Tibial nerve (tissue), 4 donors: ENCODE measurements around the gene FLNA.

ENCODE experiments used
- EP300 ChIP-seq, 2 donors: sonication (generic); formaldehyde crosslinking; IDR thresholded peaks; one replicate each; pipeline ENCODE4 v1.6.1; 2017; ENCODE audit warnings: antibody characterized with exemption in 2 of 2, mild to moderate bottlenecking in 1 of 2
- POLR2A ChIP-seq, 2 donors: fragments of 450-650 bp; IDR thresholded peaks; one replicate each; pipeline ENCODE4 v1.6.1; 2017; ENCODE audit warnings: antibody characterized with exemption in 2 of 2, mild to moderate bottlenecking in 2 of 2, moderate library complexity in 2 of 2
- TF ChIP-seq, protein P1 (sequence below), 5 experiments: fragments of 200-600 bp in 3 of 5; fragments of 450-650 bp in 2 of 5; sonication (generic) in 3 of 5; IDR thresholded peaks; one replicate each; pipeline ENCODE4 v1.5.1; 2016 to 2019; ENCODE audit warnings: antibody characterized with exemption in 5 of 5, mild to moderate bottlenecking in 3 of 5, moderate library complexity in 2 of 5

- TF ChIP-seq, protein P1, sequence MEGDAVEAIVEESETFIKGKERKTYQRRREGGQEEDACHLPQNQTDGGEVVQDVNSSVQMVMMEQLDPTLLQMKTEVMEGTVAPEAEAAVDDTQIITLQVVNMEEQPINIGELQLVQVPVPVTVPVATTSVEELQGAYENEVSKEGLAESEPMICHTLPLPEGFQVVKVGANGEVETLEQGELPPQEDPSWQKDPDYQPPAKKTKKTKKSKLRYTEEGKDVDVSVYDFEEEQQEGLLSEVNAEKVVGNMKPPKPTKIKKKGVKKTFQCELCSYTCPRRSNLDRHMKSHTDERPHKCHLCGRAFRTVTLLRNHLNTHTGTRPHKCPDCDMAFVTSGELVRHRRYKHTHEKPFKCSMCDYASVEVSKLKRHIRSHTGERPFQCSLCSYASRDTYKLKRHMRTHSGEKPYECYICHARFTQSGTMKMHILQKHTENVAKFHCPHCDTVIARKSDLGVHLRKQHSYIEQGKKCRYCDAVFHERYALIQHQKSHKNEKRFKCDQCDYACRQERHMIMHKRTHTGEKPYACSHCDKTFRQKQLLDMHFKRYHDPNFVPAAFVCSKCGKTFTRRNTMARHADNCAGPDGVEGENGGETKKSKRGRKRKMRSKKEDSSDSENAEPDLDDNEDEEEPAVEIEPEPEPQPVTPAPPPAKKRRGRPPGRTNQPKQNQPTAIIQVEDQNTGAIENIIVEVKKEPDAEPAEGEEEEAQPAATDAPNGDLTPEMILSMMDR (IDR thresholded peaks at IDR 0.05) = no peak
- TF ChIP-seq POLR2A (IDR thresholded peaks at IDR 0.05) = no peak
- no peak for TF ChIP-seq EP300 (IDR thresholded peaks at IDR 0.05)
These were observed 19.2 kb downstream of the FLNA start for GRCh38 chrX:154355094-154355775.
